GM12873 (cell line): ENCODE data around the gene SRPK3.

ENCODE experiments used
- CTCF ChIP-seq: IDR thresholded peaks from 2 replicates; pipeline ENCODE4 v1.5.1; 2012; ENCODE audit warnings: low read depth, mild to moderate bottlenecking, moderate library complexity, low read length, control low read depth; ENCODE audit not compliant: insufficient read depth; ENCODE audit errors: missing control alignments

SRPK3 gene

GRCh38 chrX:153800746-153801145 is 19.9 kb downstream of the SRPK3 start:
- no peak for TF ChIP-seq CTCF

- TF ChIP-seq CTCF: no peak
Observed at GRCh38 chrX:153801669-153802068, 20.8 kb downstream of the SRPK3 start.

GRCh38 chrX:153802513-153803045 is 21.7 kb downstream of the SRPK3 start:
- TF ChIP-seq CTCF: no peak

- TF ChIP-seq CTCF: no peak
Observed at GRCh38 chrX:153803211-153804099, 22.6 kb downstream of the SRPK3 start.

- TF ChIP-seq CTCF: no peak
Observed at GRCh38 chrX:153804100-153804595, 23.3 kb downstream of the SRPK3 start.

- no peak for TF ChIP-seq CTCF
Observed at GRCh38 chrX:153804621-153805020, 23.8 kb downstream of the SRPK3 start.

- no peak for TF ChIP-seq CTCF
Observed at GRCh38 chrX:153805436-153805835, 24.6 kb downstream of the SRPK3 start.
